Fibroblast of lung (primary cell): ENCODE measurements around the gene RTL10.
"Not testable (repeated sequence)": the region's sequence is repeated elsewhere in the genome, so short reads cannot be mapped to it uniquely, and the experiment has no call there.

Source experiments
- EZH2 ChIP-seq: IDR thresholded peaks from 2 replicates; pipeline ENCODE4 v1.5.1; 2012; ENCODE audit warnings: low read length, control low read depth, mild to moderate bottlenecking; ENCODE audit errors: missing control alignments
- TF ChIP-seq, protein P1 (sequence below), 2 donors: IDR thresholded peaks in 1 of 2; conservative IDR thresholded peaks in 1 of 2; 1 replicate in 1 of 2; 2 replicates in 1 of 2; pipeline ENCODE4 v1.5.1; 2011 to 2012; ENCODE audit warnings: low read length in 2 of 2, control low read depth in 1 of 2, inconsistent platforms in 1 of 2, low read depth in 1 of 2, mild to moderate bottlenecking in 1 of 2

GRCh38 chr22:19833327-19833726 lies 21.3 kb downstream of the RTL10 start:
- TF ChIP-seq, protein P1, sequence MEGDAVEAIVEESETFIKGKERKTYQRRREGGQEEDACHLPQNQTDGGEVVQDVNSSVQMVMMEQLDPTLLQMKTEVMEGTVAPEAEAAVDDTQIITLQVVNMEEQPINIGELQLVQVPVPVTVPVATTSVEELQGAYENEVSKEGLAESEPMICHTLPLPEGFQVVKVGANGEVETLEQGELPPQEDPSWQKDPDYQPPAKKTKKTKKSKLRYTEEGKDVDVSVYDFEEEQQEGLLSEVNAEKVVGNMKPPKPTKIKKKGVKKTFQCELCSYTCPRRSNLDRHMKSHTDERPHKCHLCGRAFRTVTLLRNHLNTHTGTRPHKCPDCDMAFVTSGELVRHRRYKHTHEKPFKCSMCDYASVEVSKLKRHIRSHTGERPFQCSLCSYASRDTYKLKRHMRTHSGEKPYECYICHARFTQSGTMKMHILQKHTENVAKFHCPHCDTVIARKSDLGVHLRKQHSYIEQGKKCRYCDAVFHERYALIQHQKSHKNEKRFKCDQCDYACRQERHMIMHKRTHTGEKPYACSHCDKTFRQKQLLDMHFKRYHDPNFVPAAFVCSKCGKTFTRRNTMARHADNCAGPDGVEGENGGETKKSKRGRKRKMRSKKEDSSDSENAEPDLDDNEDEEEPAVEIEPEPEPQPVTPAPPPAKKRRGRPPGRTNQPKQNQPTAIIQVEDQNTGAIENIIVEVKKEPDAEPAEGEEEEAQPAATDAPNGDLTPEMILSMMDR (conservative IDR thresholded peaks at IDR 0.05 in 1 of 2, IDR thresholded peaks at IDR 0.05 in 1 of 2; ENCODE audit: low read depth in 1 of 2, low read length in 2 of 2): not testable (repeated sequence)
- not testable (repeated sequence) for TF ChIP-seq EZH2
